ENCODE data around the gene GATA3. TPM values are rescaled to one million over a fixed set of nuclear protein-coding genes. Genes with fewer than 3 reads are reported as not detected.

The GATA3 gene
- total RNA-seq, 1 donor from 2014 or later: 63.6 TPM

GRCh38 chr10:8096931-8097330, 42.4 kb downstream of the GATA3 start:
- no peak overlapping the region for H3K4me3 Mint-ChIP-seq
- H3K4me1 Mint-ChIP-seq: peaks cover 15% of the 10 kb centered on the region
- peaks cover 3% of the 10 kb centered on the region for H3K27me3 Mint-ChIP-seq (ENCODE audit: low read depth)
- no peak for DNase-seq (ENCODE audit: low spot score in 2 of 2, unreplicated experiment in 2 of 2)
- H3K27ac Mint-ChIP-seq: no peak overlapping the region
- H3K36me3 Mint-ChIP-seq: peaks cover 3% of the 10 kb centered on the region
- H3K9me3 Mint-ChIP-seq: no peaks in the 10 kb centered on the region
- TF ChIP-seq CTCF (IDR thresholded peaks at IDR 0.05; ENCODE audit: unreplicated experiment): no peak

- no peak for DNase-seq (ENCODE audit: low spot score in 2 of 2, unreplicated experiment in 2 of 2)
- no peak for TF ChIP-seq CTCF (IDR thresholded peaks at IDR 0.05; ENCODE audit: unreplicated experiment)
- peaks cover 5% of the 10 kb centered on the region for H3K27me3 Mint-ChIP-seq (ENCODE audit: low read depth)
- H3K9me3 Mint-ChIP-seq: no peaks in the 10 kb centered on the region
- no peak overlapping the region for H3K27ac Mint-ChIP-seq
- H3K4me3 Mint-ChIP-seq: no peak overlapping the region
- H3K36me3 Mint-ChIP-seq: peaks cover 3% of the 10 kb centered on the region
- peaks cover 23% of the 10 kb centered on the region for H3K4me1 Mint-ChIP-seq
Measured at GRCh38 chr10:8100366-8100765, 45.9 kb downstream of the GATA3 start.

- no peaks in the 10 kb centered on the region for H3K36me3 Mint-ChIP-seq
- H3K4me1 Mint-ChIP-seq: peaks cover 13% of the 10 kb centered on the region
- peaks cover 4% of the 10 kb centered on the region for H3K9me3 Mint-ChIP-seq
- H3K27ac Mint-ChIP-seq: no peak overlapping the region
- DNase-seq (ENCODE audit: low spot score in 2 of 2, unreplicated experiment in 2 of 2): no peak
- peaks cover 5% of the 10 kb centered on the region for H3K27me3 Mint-ChIP-seq (ENCODE audit: low read depth)
- no peak overlapping the region for H3K4me3 Mint-ChIP-seq
- TF ChIP-seq CTCF (IDR thresholded peaks at IDR 0.05; ENCODE audit: unreplicated experiment): no peak
Measured at GRCh38 chr10:8102708-8103401, 48.4 kb downstream of the GATA3 start.

- no peak for TF ChIP-seq CTCF (IDR thresholded peaks at IDR 0.05; ENCODE audit: unreplicated experiment)
- no peaks in the 10 kb centered on the region for H3K36me3 Mint-ChIP-seq
- peaks cover 5% of the 10 kb centered on the region for H3K27me3 Mint-ChIP-seq (ENCODE audit: low read depth)
- DNase-seq (ENCODE audit: low spot score in 2 of 2, unreplicated experiment in 2 of 2): no peak
- H3K4me3 Mint-ChIP-seq: no peak overlapping the region
- H3K27ac Mint-ChIP-seq: no peak overlapping the region
- peaks cover 4% of the 10 kb centered on the region for H3K9me3 Mint-ChIP-seq
- peaks cover 8% of the 10 kb centered on the region for H3K4me1 Mint-ChIP-seq
Measured at GRCh38 chr10:8103543-8103942, 49.1 kb downstream of the GATA3 start.

- DNase-seq (ENCODE audit: low spot score in 2 of 2, unreplicated experiment in 2 of 2): no peak
- TF ChIP-seq CTCF (IDR thresholded peaks at IDR 0.05; ENCODE audit: unreplicated experiment): no peak
- H3K36me3 Mint-ChIP-seq: no peaks in the 10 kb centered on the region
- H3K27me3 Mint-ChIP-seq (ENCODE audit: low read depth): peaks cover 5% of the 10 kb centered on the region
- no peak overlapping the region for H3K4me3 Mint-ChIP-seq
- H3K4me1 Mint-ChIP-seq: peaks cover 8% of the 10 kb centered on the region
- H3K9me3 Mint-ChIP-seq: peaks cover 4% of the 10 kb centered on the region
- H3K27ac Mint-ChIP-seq: no peak overlapping the region
Measured at GRCh38 chr10:8104005-8104404, 49.5 kb downstream of the GATA3 start.
